NCI-H1436 treated with DMSO at 0.1 percent for 48 hours (cell line): ENCODE results near the gene TNFSF12.

ENCODE experiments used
- DNase-seq: peaks from one replicate; lab custom pipeline; 2025; lab: John Stamatoyannopoulos, UW

The TNFSF12 gene

DNA sequence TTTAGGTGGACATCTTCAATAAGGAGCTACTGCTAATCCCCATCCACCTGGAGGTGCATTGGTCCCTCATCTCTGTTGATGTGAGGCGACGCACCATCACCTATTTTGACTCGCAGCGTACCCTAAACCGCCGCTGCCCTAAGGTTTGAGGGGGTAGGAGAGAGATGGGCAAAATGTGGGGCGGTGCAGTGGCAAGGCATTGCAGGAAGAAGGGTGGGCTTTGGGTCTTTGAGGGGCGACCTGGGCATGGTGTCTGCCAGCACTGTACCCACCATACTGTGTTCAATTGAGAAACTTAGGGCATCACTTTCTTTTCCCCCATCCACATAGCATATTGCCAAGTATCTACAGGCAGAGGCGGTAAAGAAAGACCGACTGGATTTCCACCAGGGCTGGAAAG lies 21.5 kb downstream of the TNFSF12 start:
- DNase-seq, result no peak

DNA sequence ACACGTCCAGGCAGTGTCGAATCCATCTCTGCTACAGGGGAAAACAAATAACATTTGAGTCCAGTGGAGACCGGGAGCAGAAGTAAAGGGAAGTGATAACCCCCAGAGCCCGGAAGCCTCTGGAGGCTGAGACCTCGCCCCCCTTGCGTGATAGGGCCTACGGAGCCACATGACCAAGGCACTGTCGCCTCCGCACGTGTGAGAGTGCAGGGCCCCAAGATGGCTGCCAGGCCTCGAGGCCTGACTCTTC lies 23.4 kb downstream of the TNFSF12 start:
- no peak for DNase-seq

DNA sequence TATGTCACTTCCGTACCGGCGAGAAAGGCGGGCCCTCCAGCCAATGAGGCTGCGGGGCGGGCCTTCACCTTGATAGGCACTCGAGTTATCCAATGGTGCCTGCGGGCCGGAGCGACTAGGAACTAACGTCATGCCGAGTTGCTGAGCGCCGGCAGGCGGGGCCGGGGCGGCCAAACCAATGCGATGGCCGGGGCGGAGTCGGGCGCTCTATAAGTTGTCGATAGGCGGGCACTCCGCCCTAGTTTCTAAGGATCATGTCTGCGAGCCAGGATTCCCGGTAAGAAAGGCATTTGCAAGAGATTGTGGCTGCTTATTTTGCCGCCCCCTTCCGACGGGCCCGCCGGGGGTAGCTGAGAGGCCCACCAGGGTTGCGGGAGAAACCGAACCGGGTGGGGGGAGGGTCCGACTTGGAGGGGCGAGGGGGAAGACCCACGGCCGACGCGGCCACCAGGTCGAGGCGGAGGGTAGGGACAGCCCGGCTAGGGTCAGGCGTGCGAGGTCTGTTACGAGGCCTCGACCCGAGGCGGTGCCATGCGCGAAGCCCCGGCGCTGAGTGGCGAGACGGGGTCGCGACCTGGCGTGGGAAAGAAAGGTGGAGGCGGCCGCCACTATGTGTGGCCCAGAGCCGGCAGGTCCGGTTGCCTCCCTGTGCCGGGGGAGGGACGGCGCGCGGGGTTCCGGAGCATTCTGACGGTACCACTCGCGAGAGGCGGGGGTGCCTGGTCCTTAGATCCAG lies 23.9 kb downstream of the TNFSF12 start:
- peak; percentile 99 for DNase-seq

DNA sequence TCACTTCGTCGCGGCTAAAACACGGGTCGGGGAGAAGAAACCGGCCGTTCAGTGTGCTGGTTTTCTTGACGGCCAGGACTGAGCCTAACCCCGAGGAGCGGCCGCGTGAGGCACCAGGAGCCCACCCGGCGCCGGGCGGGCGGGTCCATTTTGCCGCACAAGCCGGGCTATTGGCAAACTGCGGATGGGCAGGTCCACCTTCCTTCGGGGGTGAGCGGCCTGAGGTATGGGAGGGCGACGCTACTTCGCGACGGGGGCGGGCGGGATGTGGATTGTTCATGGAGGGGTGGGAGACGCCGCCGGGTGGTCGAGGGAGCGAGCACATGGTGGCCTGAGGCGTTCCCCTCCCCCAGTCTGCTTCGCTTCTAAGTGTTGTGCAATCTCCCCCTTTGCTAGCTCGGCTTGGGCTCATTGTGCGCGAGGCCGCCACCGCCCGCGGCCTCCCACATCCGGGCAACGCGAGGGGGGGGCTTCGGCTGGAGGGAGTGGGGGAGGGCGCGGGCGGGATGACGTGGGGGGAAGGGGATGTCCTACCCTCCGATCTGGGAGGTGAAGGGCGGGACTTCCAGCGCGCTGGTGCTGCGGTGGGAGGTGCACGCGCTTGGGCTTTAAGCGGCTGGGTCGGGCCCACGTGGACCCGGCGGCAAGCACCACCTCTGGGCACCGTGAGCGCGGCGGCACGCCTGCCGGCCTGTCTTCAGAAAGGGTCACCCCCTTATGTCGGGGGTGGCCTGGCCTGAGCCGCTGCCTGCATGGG lies 24.6 kb downstream of the TNFSF12 start:
- DNase-seq, result no peak

DNA sequence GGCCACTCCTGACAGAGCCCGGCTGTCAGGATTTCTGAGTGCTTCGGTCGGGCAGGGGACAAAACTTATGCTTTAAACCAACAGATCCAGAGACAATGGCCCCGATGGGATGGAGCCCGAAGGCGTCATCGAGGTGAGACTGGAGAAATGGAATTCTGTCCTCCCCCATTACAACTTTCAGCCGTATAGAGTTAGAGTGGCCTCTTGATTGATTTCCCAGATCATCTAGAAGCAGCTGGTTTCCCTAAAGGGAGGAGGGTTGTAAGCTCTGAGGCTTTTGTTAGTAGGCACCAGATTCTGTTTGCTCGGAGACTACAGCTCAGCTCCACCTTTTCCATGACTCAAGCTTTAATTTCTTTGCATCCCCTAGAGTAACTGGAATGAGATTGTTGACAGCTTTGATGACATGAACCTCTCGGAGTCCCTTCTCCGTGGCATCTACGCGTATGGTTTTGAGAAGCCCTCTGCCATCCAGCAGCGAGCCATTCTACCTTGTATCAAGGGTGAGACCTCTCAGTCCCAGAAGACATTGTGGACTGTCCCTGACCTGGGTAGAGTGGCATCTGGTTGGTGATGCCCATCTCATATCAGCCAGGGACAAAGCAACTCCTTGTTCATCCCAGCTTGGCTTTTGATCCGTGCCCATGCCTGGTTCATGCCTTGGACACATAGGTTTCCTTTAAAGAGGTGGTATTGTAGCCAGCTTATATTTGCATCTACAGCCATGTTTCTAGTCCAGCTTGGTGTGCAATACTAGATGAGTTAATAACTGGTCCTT lies 25.5 kb downstream of the TNFSF12 start:
- no peak for DNase-seq

DNA sequence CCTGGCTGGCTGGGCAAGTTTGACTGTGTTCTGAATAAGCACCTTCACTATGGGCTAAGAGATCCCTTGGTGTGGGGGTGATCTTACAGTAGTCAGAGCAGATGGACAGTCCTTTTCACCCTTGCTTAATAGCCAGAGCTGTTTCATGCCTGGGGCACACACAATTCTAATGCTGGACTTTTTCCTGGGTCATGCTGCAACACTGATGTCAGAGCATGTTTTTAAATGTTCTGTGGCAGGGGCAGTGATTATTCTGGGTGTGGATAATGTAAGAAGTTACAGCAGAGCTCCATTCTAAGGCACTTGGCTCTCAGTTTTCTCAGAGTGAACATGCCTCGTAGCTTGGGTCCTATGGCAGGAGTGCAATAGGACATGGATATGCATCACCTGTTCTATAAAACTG lies 26.6 kb downstream of the TNFSF12 start:
- DNase-seq, result no peak

DNA sequence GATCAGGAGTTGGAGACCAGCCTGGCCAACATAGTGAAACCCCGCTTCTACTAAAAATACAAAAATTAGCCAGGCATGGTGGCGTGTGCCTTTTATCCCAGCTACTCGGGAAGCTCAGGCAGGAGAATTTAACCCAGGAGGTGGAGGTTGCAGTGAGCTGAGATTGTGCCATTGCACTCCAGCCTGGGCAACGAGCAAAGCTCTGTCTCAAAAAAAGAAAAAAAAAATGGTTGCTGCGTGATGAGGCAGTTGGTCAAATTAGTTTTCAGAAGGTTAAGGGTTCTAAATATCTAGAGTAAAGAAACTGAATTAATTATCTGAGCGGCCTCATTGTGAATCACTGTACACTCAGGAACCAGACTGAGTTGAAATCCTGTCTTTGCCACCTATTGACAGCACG lies 27.1 kb downstream of the TNFSF12 start:
- DNase-seq, result no peak

DNA sequence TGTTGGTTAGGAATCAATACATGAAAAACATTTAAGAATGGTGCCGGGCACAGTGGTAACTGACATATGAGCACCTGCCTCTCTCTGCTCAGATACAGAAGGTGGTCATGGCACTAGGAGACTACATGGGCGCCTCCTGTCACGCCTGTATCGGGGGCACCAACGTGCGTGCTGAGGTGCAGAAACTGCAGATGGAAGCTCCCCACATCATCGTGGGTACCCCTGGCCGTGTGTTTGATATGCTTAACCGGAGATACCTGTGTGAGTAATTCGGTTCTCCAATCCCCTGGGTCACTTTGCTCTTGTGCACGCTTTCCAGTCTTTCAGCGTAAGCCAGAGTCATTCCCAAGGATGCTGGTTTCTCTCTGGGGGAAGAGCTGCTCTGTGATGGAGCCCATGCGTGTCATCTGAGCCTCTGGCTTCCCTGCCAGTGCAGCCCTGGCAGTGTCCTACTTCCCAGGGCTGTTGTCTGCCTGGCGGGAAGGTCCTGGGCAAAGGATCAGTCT lies 27.6 kb downstream of the TNFSF12 start:
- DNase-seq, result no peak

DNA sequence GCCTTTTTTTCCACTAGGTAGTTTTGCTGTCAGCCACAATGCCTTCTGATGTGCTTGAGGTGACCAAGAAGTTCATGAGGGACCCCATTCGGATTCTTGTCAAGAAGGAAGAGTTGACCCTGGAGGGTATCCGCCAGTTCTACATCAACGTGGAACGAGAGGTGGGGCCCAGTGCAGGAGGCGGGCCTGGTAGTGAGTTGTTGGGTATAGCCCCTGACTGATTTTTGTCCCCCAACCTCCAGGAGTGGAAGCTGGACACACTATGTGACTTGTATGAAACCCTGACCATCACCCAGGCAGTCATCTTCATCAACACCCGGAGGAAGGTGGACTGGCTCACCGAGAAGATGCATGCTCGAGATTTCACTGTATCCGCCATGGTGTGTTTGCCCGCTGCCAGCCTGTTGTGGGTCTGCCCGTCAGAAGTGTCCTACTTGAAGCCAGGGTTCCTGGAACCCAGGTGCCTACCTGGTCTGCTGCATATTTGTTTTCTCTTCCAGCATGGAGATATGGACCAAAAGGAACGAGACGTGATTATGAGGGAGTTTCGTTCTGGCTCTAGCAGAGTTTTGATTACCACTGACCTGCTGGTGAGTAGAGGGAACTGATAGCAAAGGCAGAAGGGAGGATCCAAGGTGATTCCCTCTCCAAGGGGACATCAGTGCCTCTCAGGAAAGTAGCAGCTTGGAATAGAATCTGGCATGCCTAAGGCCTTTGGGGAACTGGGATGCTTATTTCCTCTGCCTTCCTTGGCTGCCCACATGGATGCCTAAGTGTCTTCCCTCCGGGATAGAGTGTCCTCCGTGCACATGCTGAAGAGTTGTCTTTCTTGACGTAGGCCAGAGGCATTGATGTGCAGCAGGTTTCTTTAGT lies 28.7 kb downstream of the TNFSF12 start:
- DNase-seq, result no peak

DNA sequence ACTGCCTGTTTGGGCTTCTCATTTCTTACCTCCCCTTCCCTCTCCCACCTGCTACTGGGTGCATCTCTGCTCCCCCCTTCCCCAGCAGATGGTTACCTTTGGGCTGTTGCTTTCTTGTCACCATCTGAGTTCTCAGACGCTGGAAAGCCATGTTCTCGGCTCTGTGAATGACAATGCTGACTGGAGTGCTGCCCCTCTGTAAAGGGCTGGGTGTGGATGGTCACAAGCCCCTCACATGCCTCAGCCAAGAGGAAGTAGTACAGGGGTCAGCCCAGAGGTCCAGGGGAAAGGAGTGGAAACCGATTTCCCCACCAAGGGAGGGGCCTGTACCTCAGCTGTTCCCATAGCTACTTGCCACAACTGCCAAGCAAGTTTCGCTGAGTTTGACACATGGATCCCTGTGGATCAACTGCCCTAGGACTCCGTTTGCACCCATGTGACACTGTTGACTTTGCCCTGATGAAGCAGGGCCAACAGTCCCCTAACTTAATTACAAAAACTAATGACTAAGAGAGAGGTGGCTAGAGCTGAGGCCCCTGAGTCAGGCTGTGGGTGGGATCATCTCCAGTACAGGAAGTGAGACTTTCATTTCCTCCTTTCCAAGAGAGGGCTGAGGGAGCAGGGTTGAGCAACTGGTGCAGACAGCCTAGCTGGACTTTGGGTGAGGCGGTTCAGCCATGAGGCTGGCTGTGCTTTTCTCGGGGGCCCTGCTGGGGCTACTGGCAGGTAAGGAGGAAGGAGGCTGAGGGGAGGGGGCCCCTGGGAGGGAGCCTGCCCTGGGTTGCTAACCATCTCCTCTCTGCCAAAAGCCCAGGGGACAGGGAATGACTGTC lies 30.4 kb downstream of the TNFSF12 start, which contains the start of gene CD68:
CD68 (plus strand) TSS at position 638 of the 833 bp plus-strand sequence; CDS start at position 678, 40 bp downstream.
- no peak for DNase-seq

DNA sequence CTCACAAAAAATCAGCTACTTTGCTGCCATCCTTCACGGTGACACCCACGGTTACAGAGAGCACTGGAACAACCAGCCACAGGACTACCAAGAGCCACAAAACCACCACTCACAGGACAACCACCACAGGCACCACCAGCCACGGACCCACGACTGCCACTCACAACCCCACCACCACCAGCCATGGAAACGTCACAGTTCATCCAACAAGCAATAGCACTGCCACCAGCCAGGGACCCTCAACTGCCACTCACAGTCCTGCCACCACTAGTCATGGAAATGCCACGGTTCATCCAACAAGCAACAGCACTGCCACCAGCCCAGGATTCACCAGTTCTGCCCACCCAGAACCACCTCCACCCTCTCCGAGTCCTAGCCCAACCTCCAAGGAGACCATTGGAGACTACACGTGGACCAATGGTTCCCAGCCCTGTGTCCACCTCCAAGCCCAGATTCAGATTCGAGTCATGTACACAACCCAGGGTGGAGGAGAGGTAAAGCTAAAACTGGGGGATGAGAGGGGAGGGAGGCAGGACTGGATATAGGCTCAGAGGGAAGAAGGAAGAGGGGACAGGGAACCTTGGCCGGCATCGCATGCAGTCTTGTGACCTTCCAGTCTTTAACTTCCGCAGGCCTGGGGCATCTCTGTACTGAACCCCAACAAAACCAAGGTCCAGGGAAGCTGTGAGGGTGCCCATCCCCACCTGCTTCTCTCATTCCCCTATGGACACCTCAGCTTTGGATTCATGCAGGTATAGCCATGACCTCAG lies 31.2 kb downstream of the TNFSF12 start:
- DNase-seq, result no peak

DNA sequence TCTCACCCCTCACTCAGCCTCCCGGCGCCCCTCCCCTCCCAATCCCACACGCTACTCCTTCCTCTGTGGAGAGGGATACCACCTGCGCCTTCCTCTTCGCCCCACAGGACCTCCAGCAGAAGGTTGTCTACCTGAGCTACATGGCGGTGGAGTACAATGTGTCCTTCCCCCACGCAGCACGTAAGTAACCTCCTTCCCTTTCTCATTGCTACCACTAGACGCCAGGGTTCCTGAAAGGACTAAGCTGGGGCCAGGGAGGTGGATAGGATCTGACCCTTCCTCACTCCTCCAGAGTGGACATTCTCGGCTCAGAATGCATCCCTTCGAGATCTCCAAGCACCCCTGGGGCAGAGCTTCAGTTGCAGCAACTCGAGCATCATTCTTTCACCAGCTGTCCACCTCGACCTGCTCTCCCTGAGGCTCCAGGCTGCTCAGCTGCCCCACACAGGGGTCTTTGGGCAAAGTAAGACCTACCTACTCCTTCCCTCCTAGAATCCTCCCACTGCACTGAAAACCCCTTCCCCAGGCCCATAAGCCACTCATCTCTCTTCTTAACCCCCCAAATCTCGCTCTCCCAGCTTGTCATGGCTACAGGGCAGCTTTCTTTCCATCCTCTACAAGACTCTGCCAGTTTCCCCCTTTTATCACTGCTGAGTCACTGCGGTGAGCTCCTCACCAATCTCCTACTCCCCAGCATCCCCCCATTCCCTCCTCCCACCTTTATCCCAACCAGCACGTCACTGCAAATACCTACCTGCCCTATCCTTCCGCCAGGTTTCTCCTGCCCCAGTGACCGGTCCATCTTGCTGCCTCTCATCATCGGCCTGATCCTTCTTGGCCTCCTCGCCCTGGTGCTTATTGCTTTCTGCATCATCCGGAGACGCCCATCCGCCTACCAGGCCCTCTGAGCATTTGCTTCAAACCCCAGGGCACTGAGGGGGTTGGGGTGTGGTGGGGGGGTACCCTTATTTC lies 32.0 kb downstream of the TNFSF12 start:
- no peak for DNase-seq

DNA sequence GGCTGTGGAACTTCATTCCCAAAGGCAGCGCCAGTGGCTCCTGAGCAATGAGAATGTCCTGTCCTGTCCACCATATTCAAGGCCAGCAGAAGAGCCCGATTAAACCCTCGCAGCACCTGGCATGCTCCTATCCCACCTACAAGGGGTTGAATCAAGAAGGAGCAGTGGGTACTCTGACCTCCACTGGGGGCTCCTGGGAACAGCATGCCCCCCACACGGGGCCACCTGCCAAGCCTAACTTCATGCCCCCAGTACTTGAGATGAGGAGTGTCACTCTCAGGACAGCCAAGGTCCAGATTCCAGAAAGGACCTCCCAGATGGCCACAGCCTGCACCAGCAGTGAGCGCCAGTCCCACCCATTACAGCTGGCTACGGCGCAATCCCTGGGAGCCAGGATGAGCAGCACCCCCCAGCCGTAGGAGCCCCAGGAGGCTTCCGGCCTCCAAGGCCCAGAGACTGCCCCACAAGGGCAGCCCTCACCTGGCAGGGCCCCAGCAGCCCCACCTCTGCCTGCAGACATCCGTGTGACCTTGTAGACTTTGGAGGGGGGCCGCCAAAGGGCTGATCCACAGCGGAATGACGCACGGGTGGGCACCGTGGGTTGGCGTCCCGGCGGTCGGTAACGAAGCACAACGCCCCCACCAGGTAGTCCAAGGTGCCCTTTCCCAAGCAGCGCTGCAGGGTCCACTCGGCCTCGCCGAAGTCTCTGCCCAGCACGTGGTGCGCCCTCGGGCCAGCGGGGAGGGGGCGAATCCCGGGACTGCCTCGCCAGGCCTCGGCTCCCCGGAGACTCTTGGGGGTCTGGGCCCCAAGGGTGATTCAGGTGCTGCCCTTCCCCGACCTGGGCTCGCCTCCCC lies 33.8 kb downstream of the TNFSF12 start:
- no peak for DNase-seq

DNA sequence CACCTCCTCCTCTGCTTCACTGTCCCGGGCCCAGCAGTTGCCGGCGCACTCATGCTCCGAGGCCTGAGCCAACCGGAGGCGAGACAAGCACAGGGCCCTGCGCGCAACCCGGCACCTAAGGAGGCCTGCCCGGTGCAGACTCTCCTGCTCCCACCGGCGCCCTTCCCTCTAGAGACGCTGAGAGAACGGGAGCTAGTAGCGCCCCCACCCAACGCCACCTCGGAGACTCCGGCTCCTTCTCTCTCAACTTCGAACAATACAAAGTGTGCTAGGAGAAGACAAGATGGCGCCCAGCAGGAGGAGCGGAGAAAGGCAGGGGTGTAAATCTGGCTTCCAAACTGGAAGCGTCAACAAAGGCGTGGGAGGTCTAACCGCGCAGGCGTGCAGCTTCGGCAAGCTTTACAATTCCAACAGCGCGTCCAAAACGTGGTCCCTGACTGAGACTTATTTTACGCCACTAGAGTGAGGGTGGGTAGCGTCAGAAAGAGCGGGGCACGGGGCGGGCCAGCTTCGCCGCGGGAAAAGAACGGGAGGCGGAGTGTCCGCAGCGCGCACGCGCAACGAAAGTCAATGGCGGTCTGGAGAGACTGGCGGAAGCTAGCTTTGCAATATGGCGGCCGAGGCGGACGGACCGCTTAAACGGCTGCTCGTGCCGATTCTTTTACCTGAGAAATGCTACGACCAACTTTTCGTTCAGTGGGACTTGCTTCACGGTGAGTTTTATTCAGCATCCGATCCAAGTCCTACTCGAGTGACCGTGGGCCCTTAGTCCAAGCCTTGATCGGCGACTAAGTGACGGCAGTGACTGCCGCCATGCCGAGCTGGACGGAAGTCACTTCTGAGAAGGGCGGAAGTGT lies 34.6 kb downstream of the TNFSF12 start, which contains the start of gene MPDU1:
MPDU1 (plus strand) TSS at position 600 of the 857 bp plus-strand sequence; CDS start at position 611, 11 bp downstream.
- DNase-seq, result peak; percentile 86

DNA sequence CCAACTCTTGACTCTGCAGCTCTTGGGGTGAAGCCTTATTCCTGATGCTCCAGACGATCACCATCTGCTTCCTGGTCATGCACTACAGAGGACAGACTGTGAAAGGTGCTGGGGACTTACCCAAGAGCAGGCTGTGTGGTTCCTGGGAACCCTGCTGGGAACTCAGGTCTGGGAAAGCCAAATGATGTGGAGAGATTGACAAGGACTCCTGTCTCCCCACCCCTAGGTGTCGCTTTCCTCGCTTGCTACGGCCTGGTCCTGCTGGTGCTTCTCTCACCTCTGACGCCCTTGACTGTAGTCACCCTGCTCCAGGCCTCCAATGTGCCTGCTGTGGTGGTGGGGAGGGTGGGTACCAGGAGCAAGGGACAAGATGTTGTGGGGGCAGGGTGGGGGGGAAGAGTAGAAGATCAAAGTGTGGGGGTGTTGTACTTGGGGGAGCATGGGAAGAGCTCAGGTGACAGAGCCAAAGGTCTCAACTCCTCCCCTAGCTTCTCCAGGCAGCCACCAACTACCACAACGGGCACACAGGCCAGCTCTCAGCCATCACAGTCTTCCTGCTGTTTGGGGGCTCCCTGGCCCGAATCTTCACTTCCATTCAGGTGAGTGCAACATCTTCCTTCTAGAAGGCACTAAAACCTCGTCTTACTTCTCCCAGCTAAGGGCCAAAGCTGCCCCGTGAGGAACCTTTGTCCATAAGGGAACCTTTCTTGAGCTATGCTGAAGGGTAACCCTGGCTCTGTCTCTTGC lies 38.0 kb downstream of the TNFSF12 start:
- no peak for DNase-seq
